Ovary (tissue), 3 donors: ENCODE data around the gene SERP1.

Source experiments
- CTCF ChIP-seq, 3 donors: fragments of 450-650 bp in 2 of 3; fragments of 200-600 bp in 1 of 3; IDR thresholded peaks; one replicate each; pipeline versions ENCODE4 v1.5.1 to v1.8.0; 2016 to 2022; ENCODE audit warnings: antibody characterized with exemption in 3 of 3, mild to moderate bottlenecking in 1 of 3
- POLR2A ChIP-seq: fragments of 450-650 bp; IDR thresholded peaks from one replicate; pipeline ENCODE4 v1.6.1; 2017; ENCODE audit warnings: antibody characterized with exemption, mild to moderate bottlenecking, moderate library complexity
- donor health status: DM: no; HTN: no; CAD: no.

DNA sequence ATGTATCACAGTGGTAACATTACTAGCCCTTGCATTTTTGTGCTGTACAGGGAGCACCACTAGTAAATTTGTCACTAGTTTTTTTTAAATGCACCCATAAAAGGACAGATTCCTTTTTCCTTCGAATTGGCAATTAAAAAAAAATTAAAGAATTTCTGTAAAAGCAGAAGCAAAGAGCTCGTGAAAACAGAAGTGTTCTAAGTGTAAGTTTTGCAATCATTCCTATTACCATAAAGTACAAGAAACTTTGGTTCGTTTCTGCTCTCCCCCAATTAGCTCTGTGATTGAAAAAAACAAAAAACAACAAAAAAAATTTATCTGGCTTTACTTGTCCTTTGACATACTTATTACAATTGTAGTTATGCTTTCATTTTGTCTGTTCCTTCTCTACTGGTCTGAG, 5.3 kb downstream of the SERP1 start:
- TF ChIP-seq POLR2A = no peak
- TF ChIP-seq CTCF (IDR thresholded peaks at IDR 0.05) = no peak
